Measurements from ENCODE around the gene LHCGR. TPM values are rescaled to one million over a fixed set of nuclear protein-coding genes. Genes with fewer than 3 reads are reported as not detected.

Gene LHCGR
- total RNA-seq, 1 donor from 2014 or later = 0.16 TPM

GRCh38 chr2:48668992-48669391 is 86.5 kb downstream of the LHCGR start:
- H3K27me3 ChIP-seq (ENCODE audit: low read depth) = no peaks in the 10 kb centered on the region
- no peaks in the 10 kb centered on the region for H3K36me3 ChIP-seq
- intact Hi-C loops (cut with micrococcal nuclease) = no loop called here
- no peaks in the 10 kb centered on the region for H3K4me1 ChIP-seq
- no peak overlapping the region for H3K27ac ChIP-seq (replicated peaks)
- TF ChIP-seq CTCF (IDR thresholded peaks at IDR 0.05; ENCODE audit: borderline replicate concordance) = no peak
- peaks cover 9% of the 10 kb centered on the region for H3K9me3 ChIP-seq (replicated peaks)
- DNase-seq = no peak
- no peak overlapping the region for H3K4me3 ChIP-seq

GRCh38 chr2:48651158-48651790 is 104.2 kb downstream of the LHCGR start:
- no peak overlapping the region for H3K27ac ChIP-seq (replicated peaks)
- H3K27me3 ChIP-seq (ENCODE audit: low read depth) = no peaks in the 10 kb centered on the region
- intact Hi-C loops (cut with micrococcal nuclease) = no loop called here
- no peaks in the 10 kb centered on the region for H3K36me3 ChIP-seq
- no peak for DNase-seq
- no peak for TF ChIP-seq CTCF (IDR thresholded peaks at IDR 0.05; ENCODE audit: borderline replicate concordance)
- no peaks in the 10 kb centered on the region for H3K4me1 ChIP-seq
- no peak overlapping the region for H3K4me3 ChIP-seq
- no peaks in the 10 kb centered on the region for H3K9me3 ChIP-seq (replicated peaks)

- Histone ChIP-seq H3K9me3 (replicated peaks) (peaks cover 21% of the 10 kb centered on the region), H3K27me3 (ENCODE audit: low read depth) (peaks cover 7% of the 10 kb centered on the region), H3K4me1 (no peaks in the 10 kb centered on the region), H3K4me3 (no peak overlapping the region), H3K36me3 (no peaks in the 10 kb centered on the region), H3K27ac (replicated peaks) (no peak overlapping the region)
- TF ChIP-seq CTCF (IDR thresholded peaks at IDR 0.05; ENCODE audit: borderline replicate concordance) = no peak
- no peak for DNase-seq
- intact Hi-C loops (cut with micrococcal nuclease) = no loop called here
Measured at GRCh38 chr2:48638261-48638660, 117.3 kb downstream of the LHCGR start.

Other genes starting within 250 kb of the LHCGR start
- 6.9 TPM for gene STON1, start 225.6 kb downstream of the LHCGR start, total RNA-seq
- gene GTF2A1L, start 137.9 kb downstream of the LHCGR start, total RNA-seq = not detected